ENCODE measurements around the gene PSMD6. TPM values are rescaled to one million over a fixed set of nuclear protein-coding genes. Genes with fewer than 3 reads are reported as not detected.

The PSMD6 gene
- total RNA-seq, 1 donor from 2014 or later: 81.4 TPM

- DNase-seq (ENCODE audit: extremely low spot score, unreplicated experiment): no peak
- H3K4me1 Mint-ChIP-seq (ENCODE audit: unreplicated experiment): no peaks in the 10 kb centered on the region
- H3K9me3 Mint-ChIP-seq: no peaks in the 10 kb centered on the region
- no peak for TF ChIP-seq CTCF (conservative IDR thresholded peaks at IDR 0.05)
- H3K27ac Mint-ChIP-seq: no peak overlapping the region
- H3K27me3 Mint-ChIP-seq: no peaks in the 10 kb centered on the region
- peaks cover 28% of the 10 kb centered on the region for H3K36me3 Mint-ChIP-seq
- no peak overlapping the region for H3K4me3 Mint-ChIP-seq
These were observed 13.1 kb downstream of the PSMD6 start for GRCh38 chr3:64010199-64010598.

GRCh38 chr3:64009528-64009927 lies 13.8 kb downstream of the PSMD6 start:
- H3K27ac Mint-ChIP-seq: peak overlapping the region; percentile 34
- H3K9me3 Mint-ChIP-seq: no peaks in the 10 kb centered on the region
- DNase-seq (ENCODE audit: extremely low spot score, unreplicated experiment): no peak
- H3K4me3 Mint-ChIP-seq: no peak overlapping the region
- H3K36me3 Mint-ChIP-seq: peaks cover 24% of the 10 kb centered on the region
- H3K27me3 Mint-ChIP-seq: no peaks in the 10 kb centered on the region
- no peaks in the 10 kb centered on the region for H3K4me1 Mint-ChIP-seq (ENCODE audit: unreplicated experiment)
- TF ChIP-seq CTCF (conservative IDR thresholded peaks at IDR 0.05): no peak

GRCh38 chr3:64008487-64009351 lies 14.6 kb downstream of the PSMD6 start:
- TF ChIP-seq CTCF (conservative IDR thresholded peaks at IDR 0.05): no peak
- no peak for DNase-seq (ENCODE audit: extremely low spot score, unreplicated experiment)
- peaks cover 20% of the 10 kb centered on the region for H3K36me3 Mint-ChIP-seq
- H3K4me1 Mint-ChIP-seq (ENCODE audit: unreplicated experiment): no peaks in the 10 kb centered on the region
- peak overlapping the region; percentile 77 for H3K27ac Mint-ChIP-seq
- no peaks in the 10 kb centered on the region for H3K27me3 Mint-ChIP-seq
- no peak overlapping the region for H3K4me3 Mint-ChIP-seq
- no peaks in the 10 kb centered on the region for H3K9me3 Mint-ChIP-seq

- H3K27me3 Mint-ChIP-seq: no peaks in the 10 kb centered on the region
- no peak overlapping the region for H3K4me3 Mint-ChIP-seq
- peak overlapping the region; percentile 77 for H3K27ac Mint-ChIP-seq
- no peaks in the 10 kb centered on the region for H3K4me1 Mint-ChIP-seq (ENCODE audit: unreplicated experiment)
- peaks cover 15% of the 10 kb centered on the region for H3K36me3 Mint-ChIP-seq
- H3K9me3 Mint-ChIP-seq: no peaks in the 10 kb centered on the region
- no peak for DNase-seq (ENCODE audit: extremely low spot score, unreplicated experiment)
- TF ChIP-seq CTCF (conservative IDR thresholded peaks at IDR 0.05): no peak
These were observed 15.3 kb downstream of the PSMD6 start for GRCh38 chr3:64008017-64008416.

GRCh38 chr3:64003589-64003988 lies 19.7 kb downstream of the PSMD6 start:
- H3K4me3 Mint-ChIP-seq: no peak overlapping the region
- no peak overlapping the region for H3K27ac Mint-ChIP-seq
- no peaks in the 10 kb centered on the region for H3K4me1 Mint-ChIP-seq (ENCODE audit: unreplicated experiment)
- no peaks in the 10 kb centered on the region for H3K9me3 Mint-ChIP-seq
- TF ChIP-seq CTCF (conservative IDR thresholded peaks at IDR 0.05): no peak
- H3K27me3 Mint-ChIP-seq: no peaks in the 10 kb centered on the region
- H3K36me3 Mint-ChIP-seq: peaks cover 10% of the 10 kb centered on the region
- no peak for DNase-seq (ENCODE audit: extremely low spot score, unreplicated experiment)

All from type B pancreatic cell (in vitro differentiated cells).